22Rv1 (cell line): Measurements from ENCODE around the gene LRFN3.

ENCODE experiments used
- ZFX ChIP-seq: fragments of 450-650 bp; IDR thresholded peaks from 2 replicates; pipeline ENCODE4 v1.6.1; 2017; ENCODE audit warnings: antibody characterized with exemption, borderline replicate concordance
- TF ChIP-seq, protein P1 (sequence below): fragments of 450-650 bp; IDR thresholded peaks from 2 replicates; pipeline ENCODE4 v1.5.1; 2017; ENCODE audit warnings: mild to moderate bottlenecking

DNA sequence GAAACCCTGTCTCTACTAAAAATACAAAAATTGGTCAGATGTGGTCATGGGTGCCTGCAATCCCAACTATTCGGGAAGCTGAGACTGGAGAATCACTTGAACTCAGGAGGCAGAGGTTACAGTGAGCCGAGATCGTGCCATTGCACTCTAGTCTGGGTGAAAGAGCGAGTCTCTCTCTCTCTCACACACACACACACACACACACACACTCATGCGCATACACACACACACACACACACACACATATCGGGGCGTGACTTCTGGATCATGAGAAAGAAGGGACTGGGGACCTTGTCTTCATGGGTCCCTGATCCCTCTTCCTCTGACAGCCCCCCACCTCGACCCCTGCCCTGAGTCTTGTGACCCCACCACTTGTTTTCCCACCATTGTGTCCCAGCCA, 47.0 kb downstream of the LRFN3 start:
- TF ChIP-seq, protein P1, sequence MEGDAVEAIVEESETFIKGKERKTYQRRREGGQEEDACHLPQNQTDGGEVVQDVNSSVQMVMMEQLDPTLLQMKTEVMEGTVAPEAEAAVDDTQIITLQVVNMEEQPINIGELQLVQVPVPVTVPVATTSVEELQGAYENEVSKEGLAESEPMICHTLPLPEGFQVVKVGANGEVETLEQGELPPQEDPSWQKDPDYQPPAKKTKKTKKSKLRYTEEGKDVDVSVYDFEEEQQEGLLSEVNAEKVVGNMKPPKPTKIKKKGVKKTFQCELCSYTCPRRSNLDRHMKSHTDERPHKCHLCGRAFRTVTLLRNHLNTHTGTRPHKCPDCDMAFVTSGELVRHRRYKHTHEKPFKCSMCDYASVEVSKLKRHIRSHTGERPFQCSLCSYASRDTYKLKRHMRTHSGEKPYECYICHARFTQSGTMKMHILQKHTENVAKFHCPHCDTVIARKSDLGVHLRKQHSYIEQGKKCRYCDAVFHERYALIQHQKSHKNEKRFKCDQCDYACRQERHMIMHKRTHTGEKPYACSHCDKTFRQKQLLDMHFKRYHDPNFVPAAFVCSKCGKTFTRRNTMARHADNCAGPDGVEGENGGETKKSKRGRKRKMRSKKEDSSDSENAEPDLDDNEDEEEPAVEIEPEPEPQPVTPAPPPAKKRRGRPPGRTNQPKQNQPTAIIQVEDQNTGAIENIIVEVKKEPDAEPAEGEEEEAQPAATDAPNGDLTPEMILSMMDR = no peak
- no peak for TF ChIP-seq ZFX
